ENCODE data around the gene SLC4A1. TPM values are rescaled to one million over a fixed set of nuclear protein-coding genes. Genes with fewer than 3 reads are reported as not detected.
A peak's percentile ranks its signal among the peaks of the same experiment; 100 is the strongest.

SLC4A1 gene
- total RNA-seq, 2 experiments from 2014 or later = not detected

GRCh38 chr17:44279666-44280391, 11.9 kb upstream of the SLC4A1 start:
- peaks cover 13% of the 10 kb centered on the region for H3K4me1 Mint-ChIP-seq
- ChIA-PET CTCF (interaction anchor here (0.6 kb wide), 1 partner anchor 597 kb away, joined by 3 read pairs; no protein-coding TSS in a partner anchor), POLR2A (interaction anchor here (1.3 kb wide), 1 partner anchor 13 kb away, joined by 4 read pairs; no protein-coding TSS in a partner anchor)
- H3K27ac Mint-ChIP-seq = no peak overlapping the region
- H3K36me3 Mint-ChIP-seq (ENCODE audit: low read depth) = no peaks in the 10 kb centered on the region
- no peaks in the 10 kb centered on the region for H3K9me3 Mint-ChIP-seq
- H3K4me3 Mint-ChIP-seq = no peak overlapping the region
- peak; percentile 33 for DNase-seq
- H3K27me3 Mint-ChIP-seq = peaks cover 12% of the 10 kb centered on the region

- no peaks in the 10 kb centered on the region for H3K36me3 Mint-ChIP-seq (ENCODE audit: low read depth)
- H3K4me1 Mint-ChIP-seq = peaks cover 13% of the 10 kb centered on the region
- no peak for DNase-seq
- no peaks in the 10 kb centered on the region for H3K9me3 Mint-ChIP-seq
- POLR2A ChIA-PET = interaction anchor here (1.3 kb wide), 1 partner anchor 13 kb away, joined by 4 read pairs; no protein-coding TSS in a partner anchor
- no peak overlapping the region for H3K27ac Mint-ChIP-seq
- no peak overlapping the region for H3K4me3 Mint-ChIP-seq
- CTCF ChIA-PET = no interaction called here
- peaks cover 12% of the 10 kb centered on the region for H3K27me3 Mint-ChIP-seq
Observed at GRCh38 chr17:44279346-44279665, 11.4 kb upstream of the SLC4A1 start.

GRCh38 chr17:44277976-44278375, 10.0 kb upstream of the SLC4A1 start:
- Mint-ChIP-seq H3K36me3 (ENCODE audit: low read depth) (no peaks in the 10 kb centered on the region), H3K27ac (no peak overlapping the region), H3K9me3 (no peaks in the 10 kb centered on the region), H3K4me1 (peaks cover 13% of the 10 kb centered on the region), H3K4me3 (no peak overlapping the region), H3K27me3 (peaks cover 12% of the 10 kb centered on the region)
- CTCF ChIA-PET = no interaction called here
- POLR2A ChIA-PET = no interaction called here
- no peak for DNase-seq

DNA sequence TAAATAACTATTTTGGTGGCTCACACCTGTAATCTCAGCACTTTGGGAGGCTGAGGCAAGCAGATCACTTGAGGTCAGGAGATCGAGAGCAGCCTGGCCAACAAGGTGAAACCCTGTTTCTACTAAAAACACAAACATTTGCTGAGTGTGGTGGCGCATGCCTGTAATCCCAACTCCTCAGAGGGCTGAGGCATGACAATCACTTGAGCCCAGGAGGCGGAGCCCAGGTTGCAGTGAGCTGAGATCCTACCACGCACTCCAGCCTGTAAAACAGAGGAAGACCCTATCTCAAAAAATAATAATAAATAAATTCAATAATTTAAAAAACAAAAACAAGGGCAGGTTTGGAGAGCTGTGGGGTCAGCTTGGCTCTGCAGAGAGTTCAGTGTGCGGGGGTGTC, 5.7 kb upstream of the SLC4A1 start:
- CTCF ChIA-PET = interaction anchor here (1.3 kb wide), 1 partner anchor 14 kb away, joined by 3 read pairs; no protein-coding TSS in a partner anchor
- Mint-ChIP-seq H3K36me3 (ENCODE audit: low read depth) (no peaks in the 10 kb centered on the region), H3K9me3 (no peaks in the 10 kb centered on the region), H3K27me3 (peaks cover 11% of the 10 kb centered on the region), H3K4me1 (no peaks in the 10 kb centered on the region), H3K4me3 (no peak overlapping the region), H3K27ac (no peak overlapping the region)
- POLR2A ChIA-PET = interaction anchor here (0.6 kb wide), 1 partner anchor 54 kb away, joined by 3 read pairs; no protein-coding TSS in a partner anchor
- DNase-seq = no peak

DNA sequence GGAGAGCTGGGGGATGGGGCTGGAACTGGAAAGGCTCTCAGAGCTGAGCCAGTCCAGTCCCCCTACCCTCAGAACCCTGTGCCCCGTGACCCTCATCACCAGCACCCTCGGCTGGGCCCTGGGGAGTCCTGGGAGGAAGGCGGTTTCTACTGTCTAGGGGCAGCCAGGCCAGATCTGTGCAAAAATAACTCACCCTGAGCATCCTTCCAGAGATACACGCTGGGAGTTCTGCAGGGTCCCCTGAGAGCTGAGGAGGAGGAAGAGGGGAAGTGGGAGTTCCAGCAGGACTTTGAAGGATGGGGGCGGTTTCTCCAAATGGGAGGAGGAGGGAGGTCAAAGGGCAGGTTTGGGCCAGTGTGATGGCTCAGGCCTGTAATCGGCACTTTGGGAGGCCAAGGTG, 5.0 kb upstream of the SLC4A1 start:
- Mint-ChIP-seq H3K36me3 (ENCODE audit: low read depth) (no peaks in the 10 kb centered on the region), H3K4me1 (no peaks in the 10 kb centered on the region), H3K9me3 (no peaks in the 10 kb centered on the region), H3K27me3 (peaks cover 6% of the 10 kb centered on the region), H3K27ac (no peak overlapping the region), H3K4me3 (no peak overlapping the region)
- ChIA-PET CTCF (interaction anchor here (1.3 kb wide), 1 partner anchor 14 kb away, joined by 3 read pairs; no protein-coding TSS in a partner anchor), POLR2A (no interaction called here)
- no peak for DNase-seq

- Mint-ChIP-seq H3K4me1 (no peaks in the 10 kb centered on the region), H3K9me3 (no peaks in the 10 kb centered on the region), H3K4me3 (no peak overlapping the region), H3K27ac (no peak overlapping the region), H3K36me3 (ENCODE audit: low read depth) (no peaks in the 10 kb centered on the region), H3K27me3 (peaks cover 6% of the 10 kb centered on the region)
- ChIA-PET CTCF (no interaction called here), POLR2A (no interaction called here)
- no peak for DNase-seq
Observed at GRCh38 chr17:44272321-44272951, 4.5 kb upstream of the SLC4A1 start.

DNA sequence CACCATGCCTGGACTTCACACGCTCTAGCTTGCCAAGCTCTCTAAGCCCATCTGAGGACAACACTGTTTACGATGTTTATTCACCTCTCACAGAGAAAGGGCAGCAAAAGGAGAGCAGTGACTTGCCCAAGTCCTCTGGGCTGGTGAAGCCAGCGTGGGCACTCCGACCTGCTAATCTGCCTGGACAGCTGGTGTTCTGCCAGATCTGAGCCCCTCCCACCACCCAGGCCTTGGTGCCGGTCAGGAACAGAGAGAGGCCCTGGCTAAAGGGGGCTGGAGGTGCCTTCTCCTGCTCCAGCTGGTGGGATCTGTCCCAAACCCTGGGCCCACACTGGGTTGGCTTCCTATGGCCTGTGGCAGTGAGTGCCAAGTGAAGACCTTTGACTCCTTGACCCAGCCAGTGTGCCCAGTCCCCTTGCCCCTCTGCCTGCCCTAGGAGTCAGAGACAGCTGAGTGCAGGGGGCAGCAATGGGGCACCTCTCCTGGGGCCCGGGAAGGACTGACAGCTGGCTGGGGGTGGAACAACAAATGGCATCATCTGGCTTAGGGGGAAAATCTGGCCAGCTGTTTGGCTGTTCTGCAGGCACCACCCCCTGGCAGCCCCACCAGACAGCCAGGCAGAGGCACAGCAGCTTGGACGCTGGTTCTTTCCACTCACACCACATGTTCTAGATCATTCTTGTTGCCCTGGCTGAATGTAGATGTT, 1.8 kb upstream of the SLC4A1 start:
- CTCF ChIA-PET = no interaction called here
- POLR2A ChIA-PET = no interaction called here
- no peaks in the 10 kb centered on the region for H3K36me3 Mint-ChIP-seq (ENCODE audit: low read depth)
- no peak for DNase-seq
- H3K27me3 Mint-ChIP-seq = no peaks in the 10 kb centered on the region
- no peaks in the 10 kb centered on the region for H3K9me3 Mint-ChIP-seq
- H3K4me1 Mint-ChIP-seq = no peaks in the 10 kb centered on the region
- H3K27ac Mint-ChIP-seq = no peak overlapping the region
- H3K4me3 Mint-ChIP-seq = no peak overlapping the region

- CTCF ChIA-PET = no interaction called here
- POLR2A ChIA-PET = no interaction called here
- Mint-ChIP-seq H3K4me1 (no peaks in the 10 kb centered on the region), H3K4me3 (no peak overlapping the region), H3K27me3 (no peaks in the 10 kb centered on the region), H3K36me3 (ENCODE audit: low read depth) (no peaks in the 10 kb centered on the region), H3K9me3 (no peaks in the 10 kb centered on the region), H3K27ac (no peak overlapping the region)
- DNase-seq = no peak
Observed at GRCh38 chr17:44268709-44269534, 987 bp upstream of the SLC4A1 start.

DNA sequence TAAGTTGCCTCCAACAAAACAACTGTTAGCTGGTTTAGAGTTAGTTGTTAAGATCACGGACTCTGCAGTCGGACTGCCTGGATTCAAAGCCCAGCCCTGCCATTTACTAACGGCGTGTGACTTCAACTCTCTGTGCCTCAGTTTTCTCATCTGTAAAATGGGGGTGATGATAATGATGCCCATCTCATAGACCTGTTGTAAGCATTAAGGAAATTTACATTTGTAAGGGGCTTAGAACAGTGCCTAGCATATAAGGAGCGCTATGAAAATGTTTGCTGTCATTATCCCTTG, 825 bp downstream of the SLC4A1 start:
- POLR2A ChIA-PET = no interaction called here
- Mint-ChIP-seq H3K36me3 (ENCODE audit: low read depth) (no peaks in the 10 kb centered on the region), H3K9me3 (no peaks in the 10 kb centered on the region), H3K27ac (no peak overlapping the region), H3K4me1 (no peaks in the 10 kb centered on the region), H3K27me3 (no peaks in the 10 kb centered on the region), H3K4me3 (no peak overlapping the region)
- DNase-seq = no peak
- CTCF ChIA-PET = interaction anchor here (0.9 kb wide), 1 partner anchor 83 kb away, joined by 3 read pairs; no protein-coding TSS in a partner anchor

DNA sequence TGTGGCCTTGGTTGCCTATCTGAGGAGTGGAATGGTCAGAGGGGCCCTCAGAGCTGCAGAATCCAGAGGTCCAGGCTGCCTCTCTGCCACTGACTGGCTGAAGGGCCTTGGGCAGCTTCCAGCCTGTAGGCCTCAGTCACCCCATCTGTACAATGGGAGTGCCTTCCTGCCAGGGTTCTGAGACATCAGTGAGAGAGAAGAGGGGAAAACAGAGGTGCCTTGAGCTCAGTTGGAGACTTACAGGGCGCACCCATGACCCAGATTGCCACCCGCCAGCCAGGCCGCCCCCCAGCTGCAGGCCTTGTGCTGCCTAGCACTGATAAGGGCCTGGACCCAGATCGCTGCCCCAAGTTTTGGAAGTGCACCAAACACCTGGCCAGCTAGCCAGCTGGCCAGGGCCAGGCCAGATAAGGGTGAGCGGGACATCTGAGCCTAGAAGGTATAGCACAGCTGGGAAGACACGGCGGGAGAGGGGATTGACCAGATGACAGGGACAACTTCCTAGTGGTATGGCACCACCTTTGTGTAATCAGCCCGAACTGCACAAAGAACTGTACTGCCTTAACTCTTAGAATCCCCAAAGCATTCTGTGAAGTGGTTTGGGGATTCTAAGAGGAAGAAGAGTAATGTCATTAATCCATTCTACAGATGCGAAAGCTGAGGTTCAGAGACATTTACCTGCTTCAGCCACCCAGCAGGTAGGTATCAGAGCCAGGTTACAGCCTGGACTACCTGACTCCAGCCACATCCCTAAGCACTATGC, 1.4 kb downstream of the SLC4A1 start:
- H3K27ac Mint-ChIP-seq = no peak overlapping the region
- CTCF ChIA-PET = interaction anchor here (0.9 kb wide), 1 partner anchor 84 kb away, joined by 3 read pairs; no protein-coding TSS in a partner anchor
- POLR2A ChIA-PET = interaction anchor here (1.0 kb wide), 1 partner anchor 13 kb away, joined by 4 read pairs; no protein-coding TSS in a partner anchor

GRCh38 chr17:44263345-44263902, 4.5 kb downstream of the SLC4A1 start:
- Mint-ChIP-seq H3K27ac (no peak overlapping the region), H3K9me3 (no peaks in the 10 kb centered on the region), H3K4me3 (no peak overlapping the region), H3K36me3 (ENCODE audit: low read depth) (no peaks in the 10 kb centered on the region), H3K27me3 (no peaks in the 10 kb centered on the region), H3K4me1 (no peaks in the 10 kb centered on the region)
- no peak for DNase-seq
- CTCF ChIA-PET = interaction anchor here (0.6 kb wide), 1 partner anchor 41 kb away, joined by 3 read pairs; no protein-coding TSS in a partner anchor
- POLR2A ChIA-PET = no interaction called here

More for the DNA sequence above, 1.4 kb downstream of the SLC4A1 start:
- H3K27me3 Mint-ChIP-seq = no peaks in the 10 kb centered on the region
- no peak for DNase-seq
- H3K4me1 Mint-ChIP-seq = no peaks in the 10 kb centered on the region
- H3K9me3 Mint-ChIP-seq = no peaks in the 10 kb centered on the region
- H3K4me3 Mint-ChIP-seq = no peak overlapping the region
- no peaks in the 10 kb centered on the region for H3K36me3 Mint-ChIP-seq (ENCODE audit: low read depth)

GRCh38 chr17:44262654-44263225, 5.2 kb downstream of the SLC4A1 start:
- no peaks in the 10 kb centered on the region for H3K36me3 Mint-ChIP-seq (ENCODE audit: low read depth)
- no peak for DNase-seq
- H3K4me3 Mint-ChIP-seq = no peak overlapping the region
- no peak overlapping the region for H3K27ac Mint-ChIP-seq
- H3K9me3 Mint-ChIP-seq = no peaks in the 10 kb centered on the region
- ChIA-PET POLR2A (interaction anchor here (0.6 kb wide), 1 partner anchor 41 kb away, joined by 3 read pairs; no protein-coding TSS in a partner anchor), CTCF (interaction anchor here (0.6 kb wide), 1 partner anchor 40 kb away, joined by 3 read pairs; no protein-coding TSS in a partner anchor)
- no peaks in the 10 kb centered on the region for H3K27me3 Mint-ChIP-seq
- H3K4me1 Mint-ChIP-seq = no peaks in the 10 kb centered on the region

Data from activated CD4-positive, alpha-beta memory T cell treated with anti-CD3 and anti-CD28 coated beads, Interleukin-2, amount 10 ng/mL, durations not matched to agents 7 days and 5 days (primary cell).